ENCODE results near the gene SERPINF2. TPM values are rescaled to one million over a fixed set of nuclear protein-coding genes. Genes with fewer than 3 reads are reported as not detected.

Gene SERPINF2
- total RNA-seq, 2 donors from 2014 or later, result 30.4 to 56.1 TPM

GRCh38 chr17:1727258-1727789, 15.3 kb upstream of the SERPINF2 start:
- Histone ChIP-seq H3K27ac (no peak overlapping the region), H3K36me3 (no peaks in the 10 kb centered on the region), H3K4me3 (no peak overlapping the region), H3K9me3 (no peaks in the 10 kb centered on the region), H3K27me3 (replicated peaks; ENCODE audit: insufficient read depth) (no peaks in the 10 kb centered on the region), H3K4me1 (replicated peaks) (peaks cover 19% of the 10 kb centered on the region)
- WGBS, result 92% methylated on average over 18 of the region's 21 CpGs
- TF ChIP-seq CTCF (IDR thresholded peaks at IDR 0.05) (no peak), POLR2AphosphoS5 (IDR thresholded peaks at IDR 0.05) (no peak), POLR2A (IDR thresholded peaks at IDR 0.05) (no peak)
- DNase-seq (ENCODE audit: low spot score), result no peak
- intact Hi-C loops (cut with DNase I), result no loop called here

- H3K4me3 ChIP-seq, result no peak overlapping the region
- TF ChIP-seq POLR2A (IDR thresholded peaks at IDR 0.05) (no peak), POLR2AphosphoS5 (IDR thresholded peaks at IDR 0.05) (no peak)
- no peak for DNase-seq (ENCODE audit: low spot score)
- H3K9me3 ChIP-seq, result no peaks in the 10 kb centered on the region
- 82% methylated on average over 27 of the region's 28 CpGs for WGBS
- H3K4me1 ChIP-seq (replicated peaks), result peaks cover 19% of the 10 kb centered on the region
- no peaks in the 10 kb centered on the region for H3K27me3 ChIP-seq (replicated peaks; ENCODE audit: insufficient read depth)
- peaks cover 0 to 6% of the 10 kb centered on the region in 2 donors for H3K36me3 ChIP-seq
- no peak overlapping the region for H3K27ac ChIP-seq
- intact Hi-C loops (cut with DNase I), result no loop called here
Observed at GRCh38 chr17:1727876-1728630, 14.6 kb upstream of the SERPINF2 start.

GRCh38 chr17:1729966-1730325, 12.7 kb upstream of the SERPINF2 start:
- Histone ChIP-seq H3K27me3 (replicated peaks; ENCODE audit: insufficient read depth) (no peaks in the 10 kb centered on the region), H3K9me3 (no peaks in the 10 kb centered on the region), H3K36me3 (peaks cover 0 to 17% of the 10 kb centered on the region in 2 donors), H3K27ac (peak overlapping the region; percentile 91 to 93), H3K4me3 (no peak overlapping the region), H3K4me1 (replicated peaks) (peaks cover 19% of the 10 kb centered on the region)
- DNase-seq (ENCODE audit: low spot score), result no peak
- 37% methylated on average over 15 of the region's 15 CpGs for WGBS
- intact Hi-C loops (cut with DNase I), result no loop called here
- TF ChIP-seq POLR2AphosphoS5 (IDR thresholded peaks at IDR 0.05) (no peak), POLR2A (IDR thresholded peaks at IDR 0.05) (no peak), CTCF (IDR thresholded peaks at IDR 0.05) (no peak)

- 44% methylated on average over 34 of the region's 40 CpGs for WGBS
- peak overlapping the region; percentile 91 to 93 for H3K27ac ChIP-seq
- H3K4me3 ChIP-seq, result no peak overlapping the region
- no peak for TF ChIP-seq CTCF (IDR thresholded peaks at IDR 0.05)
- TF ChIP-seq POLR2AphosphoS5 (IDR thresholded peaks at IDR 0.05), result peak; percentile 89
- no peak for TF ChIP-seq POLR2A (IDR thresholded peaks at IDR 0.05)
- DNase-seq (ENCODE audit: low spot score), result peak; percentile 81
- no peaks in the 10 kb centered on the region for H3K27me3 ChIP-seq (replicated peaks; ENCODE audit: insufficient read depth)
- intact Hi-C loops (cut with DNase I), result no loop called here
- H3K9me3 ChIP-seq, result no peaks in the 10 kb centered on the region
- H3K4me1 ChIP-seq (replicated peaks), result peaks cover 15% of the 10 kb centered on the region
- H3K36me3 ChIP-seq, result peaks cover 0 to 17% of the 10 kb centered on the region in 2 donors
Observed at GRCh38 chr17:1730326-1731193, 12.1 kb upstream of the SERPINF2 start.

GRCh38 chr17:1731194-1731506, 11.5 kb upstream of the SERPINF2 start:
- peak overlapping the region; percentile 91 to 93 for H3K27ac ChIP-seq
- TF ChIP-seq CTCF (IDR thresholded peaks at IDR 0.05) (no peak), POLR2A (IDR thresholded peaks at IDR 0.05) (peak; percentile 13)
- no peaks in the 10 kb centered on the region for H3K9me3 ChIP-seq
- no peak for DNase-seq (ENCODE audit: low spot score)
- 58% methylated on average over 9 of the region's 10 CpGs for WGBS
- H3K36me3 ChIP-seq, result peaks cover 0 to 17% of the 10 kb centered on the region in 2 donors
- intact Hi-C loops (cut with DNase I), result no loop called here
- H3K27me3 ChIP-seq (replicated peaks; ENCODE audit: insufficient read depth), result no peaks in the 10 kb centered on the region
- peaks cover 14% of the 10 kb centered on the region for H3K4me1 ChIP-seq (replicated peaks)
- H3K4me3 ChIP-seq, result no peak overlapping the region
